Right lung (tissue), 5 donors: ENCODE data around the gene EEIG1. TPM values are rescaled to one million over a fixed set of nuclear protein-coding genes. Genes with fewer than 3 reads are reported as not detected.

ENCODE experiments used
- DNase-seq, 2 donors: peaks; one replicate each; pipeline ENCODE4 v3.0.0-alpha.2; 2013
- polyA plus RNA-seq, 5 donors: library from polyadenylated mRNA; unstranded; fragments of 120-200 nt; gene quantifications; one replicate each; pipeline versions ENCODE4 v1.2.1 to v1.2.3, GENCODE V29; 2013; ENCODE audit warnings: inconsistent platforms in 1 of 5, low replicate concordance in 1 of 5; ENCODE audit not compliant: insufficient read length in 5 of 5, insufficient read depth in 1 of 5

Gene EEIG1
- polyA plus RNA-seq, 5 donors = 24.7 to 44.2 (median 39.1) TPM

DNA sequence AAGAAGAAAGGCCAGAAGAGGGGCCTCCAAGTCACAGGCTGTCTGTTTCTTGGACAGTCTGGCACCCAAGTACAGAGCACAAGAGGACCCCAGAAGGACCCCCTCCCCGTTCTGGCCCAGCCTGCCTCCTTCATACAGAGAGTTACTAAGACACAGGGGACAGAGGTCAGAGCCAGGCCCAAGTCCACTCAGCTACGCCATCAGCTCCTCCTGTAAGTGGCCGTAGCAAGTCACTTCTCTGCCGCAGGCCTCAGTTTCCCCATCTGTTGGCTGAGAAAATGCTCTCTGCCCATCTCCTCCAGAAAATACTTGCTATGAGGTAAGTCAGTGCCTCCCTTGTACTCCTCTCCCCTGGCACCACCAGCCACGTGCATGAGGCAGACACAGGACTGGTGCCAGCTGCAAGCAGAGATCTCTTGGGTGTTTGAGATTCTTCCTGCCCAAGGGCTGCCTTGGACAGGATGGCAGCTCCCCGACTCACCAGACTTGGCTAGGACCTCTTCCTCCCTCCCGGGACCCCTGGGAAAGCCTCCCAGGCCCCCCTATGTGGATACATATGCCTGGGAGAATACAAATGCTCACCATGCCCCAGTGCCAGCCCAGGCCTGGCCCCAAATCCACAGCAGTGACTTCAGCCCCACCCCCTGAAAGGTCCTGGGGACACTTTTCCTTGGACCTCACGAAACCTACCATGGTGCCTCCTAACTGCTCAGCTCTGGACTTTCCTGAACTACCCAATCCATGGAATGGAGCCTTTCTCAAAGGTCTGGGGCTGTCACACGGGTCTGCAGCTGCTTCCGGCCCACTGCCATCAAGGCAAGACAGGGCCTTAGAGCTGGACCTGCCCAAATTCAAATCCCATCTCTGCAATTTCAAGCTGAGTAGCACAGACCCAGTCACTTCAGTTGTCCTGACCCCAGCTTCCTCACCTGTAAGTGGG, 5.1 kb downstream of the EEIG1 start:
- no peak for DNase-seq

DNA sequence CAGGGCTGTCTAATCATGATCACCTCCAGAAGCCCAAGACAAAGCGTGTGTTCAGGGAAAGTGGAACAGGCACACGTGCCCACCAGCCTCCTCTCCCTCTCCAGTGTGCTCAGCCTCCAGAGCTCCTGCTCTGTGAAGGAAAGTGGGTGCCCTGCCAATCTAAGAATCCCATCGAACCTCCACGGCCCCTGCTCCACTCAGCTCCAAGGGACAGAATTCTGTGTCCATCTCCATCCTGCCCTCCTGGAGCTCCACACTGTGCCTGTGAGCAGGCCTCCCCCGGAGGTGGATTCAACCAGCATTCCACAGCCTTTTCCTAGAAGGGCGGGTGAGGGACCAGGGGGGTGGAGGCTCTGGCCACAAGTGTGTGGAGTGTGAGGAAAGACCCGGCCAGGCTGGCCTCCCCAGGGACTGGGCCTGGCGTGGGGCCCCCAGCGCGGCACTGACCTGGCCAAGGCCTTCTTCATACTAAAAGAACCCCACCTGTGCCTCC, 6.0 kb downstream of the EEIG1 start:
- no peak for DNase-seq

DNA sequence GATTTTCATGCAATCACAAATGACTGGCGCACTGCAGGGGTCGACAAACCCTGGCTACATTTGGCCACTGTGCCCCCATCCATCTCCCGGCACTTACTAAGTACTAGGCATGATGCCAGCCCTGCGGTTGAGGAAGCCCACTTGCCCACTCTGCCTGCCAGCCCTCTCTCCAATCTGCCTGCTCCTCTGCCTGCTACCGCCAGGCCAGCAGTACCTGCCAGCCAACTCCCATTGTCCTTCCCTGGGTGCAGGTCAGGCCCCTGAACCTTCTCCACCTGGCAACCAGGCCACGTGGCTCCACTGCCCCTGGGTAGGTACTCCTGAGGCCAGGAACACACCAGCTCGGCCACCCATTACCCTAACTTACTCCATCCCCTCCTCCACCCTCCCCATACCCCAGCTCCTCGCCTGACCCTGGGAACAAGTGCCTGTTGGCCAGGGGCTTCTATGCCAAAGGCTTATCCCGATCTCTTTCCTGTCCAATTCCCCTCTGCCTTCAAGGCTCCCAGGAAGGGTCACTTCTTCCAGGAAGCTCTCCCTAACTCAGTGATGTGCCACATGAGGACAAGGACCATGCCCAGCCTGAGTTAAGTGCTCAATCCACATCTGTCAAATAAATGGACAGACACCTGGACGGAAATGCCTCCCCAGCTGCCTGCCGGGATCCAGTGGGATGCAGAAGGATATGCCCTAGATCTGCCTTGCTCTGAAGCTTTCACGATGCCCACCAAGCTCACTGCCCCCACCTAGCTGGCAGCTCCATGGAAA, 6.6 kb downstream of the EEIG1 start:
- no peak for DNase-seq

DNA sequence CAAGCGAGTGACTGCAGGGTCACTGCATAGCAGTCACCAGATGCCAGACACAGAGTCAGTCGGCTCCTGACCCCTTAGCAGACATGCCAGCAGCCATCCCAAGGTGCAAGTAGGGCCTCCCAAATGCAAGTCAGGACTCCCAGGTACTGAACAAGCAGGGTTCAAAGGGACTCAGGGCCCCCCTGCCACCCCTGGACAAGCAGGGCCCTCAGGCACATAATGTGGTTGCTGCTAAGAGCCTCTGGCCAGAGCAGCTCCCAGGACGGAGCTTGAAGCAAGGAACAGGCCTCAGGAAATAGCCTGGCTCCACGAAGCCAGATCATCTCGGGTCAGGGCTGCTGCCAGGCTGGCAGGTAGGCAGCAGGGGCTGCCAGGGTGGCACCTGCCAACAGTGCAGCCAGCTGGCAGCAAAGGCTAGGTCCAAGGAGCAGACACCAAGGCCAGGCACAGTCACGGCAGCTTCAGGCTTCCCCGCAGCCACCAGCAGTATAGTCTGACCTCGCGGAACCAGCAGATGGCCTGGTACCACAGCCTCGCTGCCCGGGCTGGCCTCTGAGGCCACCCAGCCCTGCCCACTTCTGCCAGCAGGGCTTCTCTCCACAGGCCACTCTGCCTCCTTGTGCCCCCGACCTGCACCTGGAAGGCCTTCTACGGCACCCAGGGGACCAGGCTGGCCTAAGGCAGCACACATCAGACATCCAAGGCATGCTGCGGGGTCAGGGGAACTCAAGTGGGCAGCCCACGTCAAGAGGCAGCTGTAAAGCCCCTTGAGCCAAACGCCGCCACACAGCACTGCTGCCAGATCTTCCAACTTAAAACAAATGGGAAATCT, 7.4 kb downstream of the EEIG1 start:
- DNase-seq = no peak

DNA sequence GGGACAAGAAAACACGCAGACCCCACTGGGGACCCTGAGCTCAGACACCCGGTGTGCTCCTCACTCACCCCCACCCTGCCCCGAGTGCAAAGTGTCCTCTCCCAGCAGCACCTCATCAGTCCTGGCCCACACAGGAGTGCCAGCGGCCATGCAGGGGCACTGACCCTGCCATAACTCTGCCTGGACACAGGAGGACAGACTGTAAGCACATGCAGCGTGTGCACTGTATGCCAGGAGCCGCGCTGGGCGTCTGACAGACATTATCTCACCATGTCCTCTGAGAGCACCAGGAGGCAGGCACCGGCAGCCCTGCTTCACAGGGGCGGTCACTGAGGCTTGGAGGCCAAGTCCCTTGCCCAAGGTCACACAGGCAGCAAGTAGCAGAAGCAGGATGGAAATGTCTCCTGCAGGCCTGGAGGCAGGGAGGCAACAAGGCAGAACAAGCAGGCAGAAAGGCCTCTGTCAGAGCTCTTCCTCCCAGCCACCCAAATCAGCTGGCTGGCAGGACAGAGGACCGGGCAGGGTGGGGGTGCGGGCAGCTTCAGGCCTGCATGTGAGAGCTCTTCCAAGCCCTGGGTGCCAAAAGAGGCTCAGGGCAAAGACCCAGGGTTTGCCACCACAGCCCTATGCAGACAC, 8.4 kb downstream of the EEIG1 start:
- no peak for DNase-seq

DNA sequence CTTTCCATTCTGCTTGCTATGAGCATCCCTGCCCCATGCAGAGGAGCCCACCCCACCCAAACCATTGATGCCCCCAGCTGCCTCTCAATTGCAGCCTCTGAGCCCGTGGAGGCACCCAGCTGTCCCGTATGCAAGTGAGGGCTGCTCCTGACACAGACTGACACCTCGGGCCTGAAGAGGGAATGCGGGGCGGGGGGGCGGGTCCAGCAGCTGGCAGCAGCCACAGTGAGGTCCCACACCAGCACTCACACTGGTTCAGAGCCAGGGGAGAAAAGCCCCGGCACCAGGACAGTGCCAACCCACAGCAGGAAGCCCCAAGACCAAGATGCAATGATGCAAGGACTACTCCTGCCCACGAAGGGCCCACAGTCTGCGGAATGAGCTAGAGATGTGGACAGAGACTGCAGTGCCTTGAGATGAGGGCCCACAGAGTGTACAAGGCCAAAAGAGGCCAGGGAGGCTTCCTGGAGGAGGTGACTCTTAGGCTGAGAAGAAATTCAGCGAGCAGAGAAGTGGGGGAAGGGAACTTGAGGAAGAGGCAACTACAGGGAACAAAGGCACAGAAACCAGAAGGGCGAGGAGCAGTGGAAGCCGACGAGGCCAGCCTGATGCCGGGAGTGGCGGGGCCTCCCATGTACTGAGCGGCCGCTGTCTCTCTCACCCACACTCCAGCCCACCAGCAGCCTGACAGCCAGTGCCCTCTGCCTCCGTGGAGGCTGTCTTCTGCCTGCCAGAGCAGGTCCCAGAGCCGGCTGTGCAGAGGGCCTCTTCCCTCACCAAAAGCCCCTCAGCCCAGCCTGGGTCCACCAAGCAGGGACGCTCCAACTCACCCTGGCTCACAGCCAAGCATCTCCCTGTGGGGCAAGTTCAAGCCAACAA, 9.2 kb downstream of the EEIG1 start:
- no peak for DNase-seq

DNA sequence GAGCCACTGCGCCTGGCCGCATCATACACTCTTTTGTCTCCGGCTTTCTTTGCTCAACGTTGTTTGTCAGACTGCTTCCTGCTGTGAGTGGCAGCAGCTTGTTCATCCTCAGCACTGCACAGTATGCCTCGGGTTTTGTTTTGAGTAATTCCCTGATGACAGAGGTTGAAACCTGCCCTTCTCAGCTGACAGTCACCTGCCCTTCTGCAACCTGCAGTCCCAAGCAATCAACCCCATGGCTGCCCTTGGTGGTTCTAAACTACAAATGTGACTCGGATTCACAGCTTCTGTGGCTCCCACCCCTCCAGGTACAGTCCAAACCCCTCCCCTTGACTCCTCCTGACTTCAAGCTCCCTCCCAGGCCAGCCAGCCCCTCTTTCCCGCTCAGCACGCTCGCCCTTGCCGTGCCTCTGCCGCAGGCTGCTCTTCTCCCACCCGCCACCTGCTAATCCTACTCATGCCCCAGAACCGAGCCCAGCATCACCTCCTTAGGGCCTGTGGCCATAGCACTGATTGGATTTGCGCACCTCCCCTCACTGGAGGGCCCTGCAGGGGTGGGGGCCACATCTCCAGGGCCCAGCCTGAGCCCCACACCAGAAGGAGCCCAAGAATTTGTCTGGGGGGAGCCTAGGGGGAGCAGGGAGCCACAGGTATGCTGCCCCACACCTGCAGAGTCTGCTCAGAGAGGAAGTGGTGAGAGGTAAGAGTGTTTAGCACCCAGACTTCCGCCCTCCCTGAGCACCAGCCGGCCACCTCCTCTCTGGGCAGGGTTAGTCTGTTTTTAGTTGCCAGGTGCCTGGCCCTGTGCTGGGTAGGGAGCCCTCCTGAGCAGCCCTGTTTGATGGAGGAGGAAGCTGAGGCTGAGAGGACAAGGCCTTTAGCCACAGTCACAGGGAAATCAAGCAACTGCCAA, 10.1 kb downstream of the EEIG1 start:
- no peak for DNase-seq

DNA sequence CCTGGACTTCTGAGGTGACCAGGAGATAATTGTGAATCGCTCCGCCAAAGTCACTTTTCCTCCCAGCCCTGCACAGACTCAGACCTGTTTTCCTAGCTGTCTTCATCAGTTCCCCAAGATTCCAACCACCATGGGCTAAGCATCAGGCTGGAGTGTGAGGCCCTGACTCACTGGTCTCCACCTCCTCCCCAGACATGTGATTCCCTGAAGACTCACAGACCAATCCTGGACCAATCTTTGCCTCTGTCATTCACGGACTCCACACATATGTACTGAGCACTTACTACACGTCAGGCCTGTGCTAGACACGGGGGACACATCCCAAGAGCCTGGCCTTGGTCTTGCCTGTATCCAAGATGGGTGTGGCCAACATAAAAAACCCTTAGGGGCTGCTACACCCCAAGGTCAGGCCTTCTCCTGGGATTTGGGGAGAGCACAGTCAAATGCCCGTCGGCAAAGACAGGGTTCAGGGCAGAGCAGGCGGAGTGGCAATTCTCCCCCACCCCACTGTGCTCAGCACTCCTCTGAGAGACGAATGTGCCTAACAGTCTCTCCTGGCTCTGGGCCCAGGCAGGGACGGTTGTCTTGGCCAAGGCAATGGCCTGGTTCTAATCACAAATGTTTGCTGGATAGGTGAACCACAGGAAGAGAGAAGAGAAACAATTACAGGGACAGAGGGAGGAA, 11.9 kb downstream of the EEIG1 start:
- DNase-seq = no peak

DNA sequence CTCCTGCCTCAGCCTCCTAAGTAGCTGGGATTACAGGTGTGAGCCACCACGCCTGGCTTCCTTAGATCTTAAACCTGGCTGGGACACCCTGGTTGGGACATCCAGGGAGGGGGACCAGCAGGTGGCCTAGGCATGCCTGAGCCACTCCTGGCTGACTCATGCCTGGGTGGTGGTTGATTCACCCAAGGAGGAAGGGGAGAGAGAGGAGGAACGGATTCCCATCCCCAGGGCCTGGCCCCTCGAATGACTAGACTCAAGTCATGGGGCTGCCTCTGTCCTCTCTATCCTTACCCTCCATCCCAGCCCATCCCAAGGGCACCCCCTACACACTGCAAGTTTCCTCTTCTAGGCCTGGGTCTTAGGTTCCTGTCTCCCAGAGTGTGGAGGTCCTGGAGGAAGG, 12.7 kb downstream of the EEIG1 start:
- no peak for DNase-seq

DNA sequence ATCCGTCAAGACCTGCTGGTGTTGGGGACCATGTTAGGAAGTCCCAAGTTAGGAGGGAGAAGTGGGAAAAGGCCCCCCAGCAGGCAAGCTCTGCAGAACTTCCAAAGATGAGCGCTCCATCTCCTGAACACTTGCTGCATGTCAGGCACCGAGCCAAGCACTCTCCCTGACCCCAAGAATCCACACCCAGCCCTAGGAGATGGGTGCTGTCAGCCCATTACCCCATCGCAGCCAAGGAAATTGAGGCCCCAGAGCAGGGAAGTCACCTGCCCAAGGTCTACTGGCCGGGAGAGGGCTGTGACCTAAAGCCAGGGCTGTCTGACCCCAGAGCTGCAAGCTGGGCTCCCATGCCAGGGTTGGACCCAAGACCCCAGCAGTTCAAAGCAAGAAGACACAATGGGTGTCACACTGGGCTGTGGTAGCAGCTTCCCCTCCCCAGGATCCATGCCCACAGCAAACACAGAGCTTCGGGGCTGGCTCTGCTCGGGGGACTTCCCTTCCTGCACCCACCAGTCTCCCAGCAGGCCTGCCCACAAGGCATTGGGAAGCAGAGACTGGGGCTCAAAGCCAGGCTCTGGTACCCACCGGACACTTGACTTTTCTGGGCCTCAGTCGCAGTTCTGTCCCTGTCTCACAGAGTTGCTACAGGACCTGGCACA, 13.5 kb downstream of the EEIG1 start:
- DNase-seq = no peak

DNA sequence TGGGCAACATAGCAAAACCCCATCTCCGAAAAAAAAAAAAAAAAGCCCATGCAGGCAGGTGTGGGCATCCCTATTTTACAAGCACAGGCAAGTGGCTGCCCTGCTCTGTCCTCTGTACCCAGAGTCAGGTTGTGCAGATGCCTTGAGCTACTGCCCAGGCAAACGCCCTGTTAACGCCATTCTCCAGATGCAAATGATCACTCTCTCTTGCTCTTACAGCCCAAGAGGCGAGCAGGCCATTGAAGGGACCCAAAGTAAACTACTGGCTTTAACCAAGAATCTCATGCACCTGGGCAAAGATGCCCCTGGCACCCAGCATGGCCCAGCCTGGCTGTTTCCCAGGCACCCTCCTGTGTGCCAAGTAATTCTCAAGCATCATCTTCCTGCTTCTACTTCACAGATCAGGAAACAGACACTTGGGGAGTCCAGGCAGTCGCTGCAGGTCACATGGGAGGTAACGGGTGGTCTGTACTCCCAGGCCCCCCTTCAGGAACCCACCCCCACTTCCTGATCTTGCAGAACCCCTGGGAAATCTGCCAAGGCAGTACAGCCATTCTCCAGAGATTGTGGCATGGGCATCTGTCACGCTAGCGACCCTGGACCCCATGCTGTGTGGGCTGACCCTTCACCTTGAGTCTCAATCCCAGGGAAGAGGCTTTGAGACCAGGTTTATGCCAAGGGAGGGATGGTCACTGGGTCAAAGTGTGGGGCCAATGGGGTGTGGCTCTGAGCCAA, 14.2 kb downstream of the EEIG1 start:
- DNase-seq = no peak

DNA sequence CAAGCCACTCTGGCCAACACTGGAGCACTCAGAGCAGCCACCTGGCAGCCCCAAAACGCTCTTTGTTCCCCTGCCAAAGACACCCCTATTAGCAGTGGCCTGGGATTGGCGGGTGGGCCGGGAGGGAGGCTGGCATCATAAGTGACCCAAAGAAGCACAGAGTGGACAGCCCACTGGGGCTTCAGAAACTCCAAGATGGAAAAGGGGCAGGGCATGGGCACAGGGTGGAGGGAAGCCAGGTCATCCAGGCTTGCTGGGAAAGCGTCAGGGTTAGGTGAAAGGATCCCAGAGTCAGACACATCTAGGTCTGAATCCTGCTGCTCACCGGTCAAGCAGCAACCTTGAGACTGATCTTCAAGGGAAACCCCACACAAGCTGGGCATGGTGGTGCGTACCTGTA, 14.8 kb downstream of the EEIG1 start:
- no peak for DNase-seq

DNA sequence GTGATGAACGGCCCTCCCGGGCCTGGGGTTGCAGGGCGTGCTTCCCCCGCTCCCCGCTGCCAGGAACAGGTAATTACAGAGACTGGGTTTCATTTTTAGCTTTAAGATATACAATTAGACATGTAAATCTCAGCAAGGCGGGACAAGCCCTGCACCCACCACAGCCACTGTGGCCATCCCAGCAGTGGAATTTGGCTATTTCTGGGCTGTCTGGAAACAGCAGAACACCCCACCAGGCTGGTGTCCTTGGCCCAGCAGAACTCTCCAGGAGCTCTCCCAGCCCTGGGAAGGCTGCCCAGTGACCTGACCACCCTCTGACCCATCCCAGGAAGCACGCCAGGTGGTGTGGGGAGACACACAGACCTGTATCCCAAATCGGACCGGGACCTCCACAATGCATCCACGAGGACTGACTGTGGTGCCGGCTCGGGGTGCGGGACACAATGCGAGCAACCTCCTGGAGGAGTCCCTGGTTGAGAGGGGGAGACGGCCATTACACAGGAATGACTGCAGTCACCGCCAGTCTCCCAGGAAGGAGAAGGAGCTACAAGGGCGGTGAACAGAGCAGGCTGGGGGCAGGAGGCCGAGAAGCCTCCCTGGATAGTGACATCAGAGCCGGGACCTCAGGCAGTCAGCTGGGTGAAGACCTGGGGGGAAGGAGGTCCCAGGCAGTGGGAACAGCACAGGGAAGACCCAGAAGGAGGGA, 17.3 kb downstream of the EEIG1 start:
- DNase-seq = no peak

DNA sequence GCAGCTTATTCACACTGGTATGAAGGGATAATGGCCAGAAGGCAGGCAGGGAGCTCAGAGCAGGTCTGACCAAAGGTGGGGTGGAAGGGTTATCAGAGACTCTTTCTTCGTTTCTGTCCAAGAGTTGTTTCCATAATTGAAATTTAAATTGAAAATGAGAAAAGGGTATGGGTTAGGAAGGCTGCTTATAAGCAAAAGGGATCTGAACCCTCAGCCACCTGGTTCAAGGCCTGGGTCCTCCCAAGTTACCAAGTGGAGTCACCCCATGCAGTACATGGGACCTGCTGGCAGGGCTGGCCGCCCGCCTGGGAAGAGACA, 17.8 kb downstream of the EEIG1 start:
- no peak for DNase-seq

DNA sequence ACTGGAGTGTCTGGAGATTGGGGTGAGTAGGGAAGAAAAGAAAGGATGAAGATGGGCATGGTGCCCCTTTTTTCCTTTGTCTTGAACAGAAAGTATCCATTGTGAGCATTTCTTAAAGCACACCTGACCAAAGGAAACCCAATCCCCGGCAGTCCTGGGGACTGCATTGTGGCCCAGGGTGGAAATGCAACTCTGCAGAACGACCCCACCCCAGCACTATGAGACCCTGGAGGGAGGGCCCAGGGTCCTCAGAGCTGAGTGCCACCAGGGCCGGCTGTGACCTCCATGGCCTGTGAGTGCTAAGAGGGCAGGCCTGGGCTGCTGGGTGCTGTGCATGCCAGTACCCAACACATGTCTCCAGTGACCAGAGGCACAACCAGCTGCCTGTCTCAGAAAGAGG, 18.5 kb downstream of the EEIG1 start:
- DNase-seq = no peak

DNA sequence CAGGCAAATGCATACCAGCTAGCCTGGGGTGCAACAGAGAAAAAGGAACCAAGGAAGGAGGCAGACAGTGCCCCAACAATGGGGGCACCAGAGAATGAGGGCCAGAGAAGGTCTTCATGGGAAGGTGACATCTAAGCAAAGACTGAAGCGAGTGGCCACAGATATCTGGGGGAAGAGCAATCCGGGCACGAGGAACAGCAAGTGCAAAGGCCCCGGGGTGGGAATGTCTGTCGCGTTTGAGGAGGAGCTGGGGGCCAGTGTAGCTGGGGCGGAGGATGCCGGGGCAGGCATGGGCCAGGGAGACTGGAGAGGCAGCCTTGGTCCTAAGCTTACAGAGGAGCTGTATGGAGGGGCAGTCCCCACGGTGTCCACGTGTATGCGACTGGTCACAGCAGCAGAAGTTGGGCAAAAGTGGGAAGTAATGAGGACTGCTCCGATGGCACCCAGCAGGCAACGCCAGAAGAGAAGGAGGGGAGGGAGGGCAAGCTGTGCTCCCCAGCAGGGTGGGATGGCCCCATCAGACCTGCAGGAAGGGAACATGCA, 19.1 kb downstream of the EEIG1 start:
- DNase-seq = no peak

DNA sequence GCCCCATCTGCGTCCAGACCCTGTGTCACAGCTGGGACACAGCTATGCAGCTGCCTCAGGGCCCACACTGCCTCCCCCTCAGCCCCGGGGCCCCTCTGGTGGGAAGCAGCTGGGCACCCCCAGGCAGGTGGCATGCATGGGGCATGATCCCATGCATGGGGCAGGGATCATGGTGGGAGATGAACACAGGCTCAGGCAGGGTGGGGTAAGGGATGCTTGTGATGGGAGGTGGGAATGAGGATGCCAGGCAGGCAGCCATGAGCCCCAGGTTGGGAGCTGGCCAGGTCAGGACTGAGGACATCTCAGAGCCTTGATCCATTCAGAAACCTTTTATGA, 19.7 kb downstream of the EEIG1 start:
- no peak for DNase-seq
